ENCODE results near the gene SGMS1.

Gene SGMS1

DNA sequence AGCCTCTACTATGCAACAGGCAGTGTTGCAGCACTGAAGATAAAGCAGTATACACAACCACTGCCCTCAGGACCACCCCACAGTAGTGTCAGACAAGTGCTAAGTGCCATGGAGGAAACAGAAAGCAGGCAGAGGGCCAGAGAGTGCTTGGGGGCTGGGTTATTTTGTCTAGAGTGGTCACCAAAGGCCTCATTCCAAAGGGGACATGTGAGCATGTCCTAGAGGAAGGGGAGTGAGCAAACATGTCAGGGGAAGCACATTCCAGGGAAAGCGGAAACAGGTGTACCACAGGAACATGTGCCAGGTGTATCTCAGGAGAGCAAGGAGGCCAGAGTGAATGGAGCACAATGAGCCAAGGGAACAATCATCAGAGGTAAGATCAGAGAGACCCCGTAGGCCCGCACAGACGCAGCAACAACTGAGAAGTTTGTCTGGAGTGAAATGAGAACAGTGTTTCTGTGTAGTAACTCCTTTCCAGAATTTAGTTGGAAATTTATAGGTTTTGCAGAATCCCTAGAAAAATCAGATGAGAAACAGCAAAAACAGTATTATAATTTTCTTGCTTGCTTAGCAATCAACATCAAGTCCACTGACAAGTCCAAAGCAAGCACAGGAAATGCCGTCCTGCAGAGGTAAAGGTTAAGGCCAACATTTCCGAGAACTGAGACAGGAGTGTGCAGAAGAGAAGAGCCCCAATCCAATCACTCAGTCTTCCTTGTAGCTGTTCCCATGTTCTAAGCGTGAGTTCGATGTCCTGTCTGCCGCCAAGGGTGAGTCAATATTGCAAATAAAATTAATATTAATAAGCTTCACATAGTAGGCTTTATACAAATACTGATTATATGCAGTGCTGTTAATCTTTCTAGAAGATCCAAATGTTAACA lies 67.3 kb downstream of the SGMS1 start:
- no peak for DNase-seq (ENCODE audit: low read depth)
- H3K4me3 ChIP-seq (replicated peaks; ENCODE audit: low read depth, low read length) = no peak overlapping the region
- no peak for TF ChIP-seq CTCF (IDR thresholded peaks at IDR 0.05; ENCODE audit: low read length, missing control alignments)

DNA sequence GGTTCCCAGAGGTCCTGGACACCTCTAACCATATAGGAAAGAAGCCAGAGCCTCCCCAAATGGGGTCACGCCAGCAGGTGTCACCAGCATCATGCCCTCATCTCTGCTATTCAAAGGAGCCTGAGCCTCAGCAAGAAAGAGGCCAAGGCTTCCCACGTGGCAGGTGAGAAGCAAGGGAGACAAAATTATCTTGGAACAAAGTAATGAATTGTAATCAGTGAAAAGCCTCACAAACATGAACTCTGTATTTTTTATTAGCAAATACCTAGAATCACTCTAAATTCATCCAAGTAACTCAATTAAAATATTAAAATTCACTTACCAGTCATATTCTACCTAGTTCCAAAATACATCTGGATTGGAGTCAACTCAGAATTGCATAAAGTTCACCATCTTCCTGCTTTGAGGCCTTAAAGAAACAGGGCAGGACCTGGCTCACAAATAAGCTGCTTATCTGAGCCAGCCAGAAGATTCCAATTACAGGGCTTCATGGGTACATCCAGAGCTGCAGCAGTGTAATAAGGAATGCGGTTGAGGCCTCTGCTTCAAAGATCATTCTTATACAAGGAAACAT lies 68.7 kb downstream of the SGMS1 start:
- DNase-seq (ENCODE audit: low read depth) = peak; percentile 65
- no peak for TF ChIP-seq CTCF (IDR thresholded peaks at IDR 0.05; ENCODE audit: low read length, missing control alignments)
- no peak overlapping the region for H3K4me3 ChIP-seq (replicated peaks; ENCODE audit: low read depth, low read length)

- no peak overlapping the region for H3K4me3 ChIP-seq (replicated peaks; ENCODE audit: low read depth, low read length)
- TF ChIP-seq CTCF (IDR thresholded peaks at IDR 0.05; ENCODE audit: low read length, missing control alignments) = no peak
- no peak for DNase-seq (ENCODE audit: low read depth)
These were observed 69.3 kb downstream of the SGMS1 start for GRCh38 chr10:50554376-50554994.

DNA sequence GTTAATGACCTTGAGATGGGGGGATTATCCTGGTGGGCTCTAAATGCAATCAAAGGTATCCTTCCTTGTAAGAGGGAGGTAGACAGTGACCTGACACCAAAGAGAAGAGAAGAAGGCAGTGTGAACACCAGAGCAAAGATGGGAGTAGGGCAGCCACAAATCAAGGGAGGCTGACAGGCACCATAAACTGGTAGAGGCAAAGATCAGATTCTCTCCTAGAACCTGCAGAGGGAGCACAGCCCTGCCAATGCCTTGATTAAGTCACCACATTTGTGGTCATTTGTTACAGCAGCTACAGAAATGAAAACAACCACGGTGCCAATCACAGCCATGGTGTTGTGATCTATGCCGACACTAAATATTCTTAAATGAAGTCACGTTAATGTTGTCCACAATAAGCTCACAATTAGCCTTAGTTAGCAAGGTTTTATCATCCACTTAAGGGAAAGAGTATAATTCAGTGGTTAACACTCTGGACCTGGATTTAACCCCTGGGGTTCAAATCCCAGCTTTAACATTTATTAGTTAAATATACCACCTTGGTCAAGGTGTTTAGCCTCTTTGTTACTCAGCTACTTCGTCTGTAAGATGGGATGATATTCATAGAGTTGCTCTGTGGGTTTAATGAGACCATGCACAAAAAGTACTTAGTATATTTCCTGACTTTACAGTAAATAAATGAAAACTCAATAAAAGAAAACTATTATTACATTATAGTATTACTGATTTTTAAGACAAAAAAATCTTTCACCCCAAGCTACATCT lies 70.8 kb downstream of the SGMS1 start:
- peak; percentile 29 for DNase-seq (ENCODE audit: low read depth)
- H3K4me3 ChIP-seq (replicated peaks; ENCODE audit: low read depth, low read length) = no peak overlapping the region
- peak; percentile 33 for TF ChIP-seq CTCF (IDR thresholded peaks at IDR 0.05; ENCODE audit: low read length, missing control alignments)

DNA sequence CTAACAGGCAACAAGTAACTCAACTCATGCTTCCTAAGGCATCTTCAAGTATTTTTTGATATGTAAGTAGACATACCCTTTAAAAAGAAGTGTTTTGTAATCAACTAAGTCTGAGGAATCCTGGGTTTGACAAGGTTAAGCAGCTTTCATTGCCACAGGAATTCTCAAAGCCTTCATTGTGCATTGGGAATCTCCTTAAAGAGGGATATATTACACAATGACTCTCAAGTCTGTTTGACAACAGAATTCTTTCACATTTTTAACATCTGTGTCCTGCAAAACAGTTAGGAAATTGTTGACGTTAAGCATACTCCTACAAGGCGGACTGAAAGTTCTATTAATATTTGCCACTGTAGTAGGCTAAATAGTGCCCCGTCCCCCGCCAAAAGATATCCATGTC lies 71.4 kb downstream of the SGMS1 start:
- no peak for TF ChIP-seq CTCF (IDR thresholded peaks at IDR 0.05; ENCODE audit: low read length, missing control alignments)
- no peak overlapping the region for H3K4me3 ChIP-seq (replicated peaks; ENCODE audit: low read depth, low read length)
- DNase-seq (ENCODE audit: low read depth) = peak; percentile 89

DNA sequence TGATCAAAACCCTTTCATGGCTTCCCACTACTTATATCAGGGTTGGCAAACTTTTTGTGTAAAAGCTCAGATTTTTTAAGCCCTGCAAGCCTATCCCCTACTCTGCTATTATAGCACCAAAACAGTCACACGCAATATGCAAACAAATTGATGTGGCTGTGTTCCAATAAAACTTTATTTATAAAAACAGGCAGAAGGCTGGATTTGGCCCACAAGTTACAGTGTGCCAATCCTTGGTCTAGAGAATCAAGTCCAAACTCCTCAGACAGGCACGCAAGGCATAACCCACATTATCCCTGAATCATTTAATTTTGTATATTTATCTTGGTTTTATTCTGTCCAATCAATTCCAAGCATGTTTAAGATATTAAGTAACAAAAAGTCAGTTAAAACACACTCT lies 71.9 kb downstream of the SGMS1 start:
- DNase-seq (ENCODE audit: low read depth) = no peak
- H3K4me3 ChIP-seq (replicated peaks; ENCODE audit: low read depth, low read length) = no peak overlapping the region
- no peak for TF ChIP-seq CTCF (IDR thresholded peaks at IDR 0.05; ENCODE audit: low read length, missing control alignments)

Data from fibroblast of pulmonary artery (primary cell).